Right atrium auricular region (tissue), 2 donors: Measurements from ENCODE around the gene GCAT. TPM values are rescaled to one million over a fixed set of nuclear protein-coding genes. Genes with fewer than 3 reads are reported as not detected.
"Not testable (repeated sequence)": the region's sequence is repeated elsewhere in the genome, so short reads cannot be mapped to it uniquely, and the experiment has no call there.

ENCODE experiments used
- DNase-seq: peaks from one replicate; pipeline ENCODE4 v3.0.0-alpha.2; 2019; ENCODE audit warnings: low spot score
- H3K27ac ChIP-seq, 2 donors: fragments of 200-600 bp; sonication (generic); 1 replicate in 1 of 2; 2 replicates in 1 of 2; pipeline ENCODE4 v1.5.1; 2016 to 2019
- H3K27me3 ChIP-seq, 2 donors: fragments of 200-600 bp; sonication (generic); one replicate each; pipeline versions ENCODE4 v1.5.1 to v1.6.0; 2017 to 2019
- H3K36me3 ChIP-seq: fragments of 200-600 bp; sonication (generic); one replicate; pipeline ENCODE4 v1.5.1; 2016
- H3K4me1 ChIP-seq, 2 donors: fragments of 200-600 bp; sonication (generic); one replicate each; pipeline versions ENCODE4 v1.5.1 to v1.6.0; 2017 to 2019
- H3K4me3 ChIP-seq, 2 donors: fragments of 200-600 bp; sonication (generic); 1 replicate in 1 of 2; 2 replicates in 1 of 2; pipeline ENCODE4 v1.5.1; 2017 to 2019; ENCODE audit warnings: mild to moderate bottlenecking in 1 of 2, moderate library complexity in 1 of 2
- H3K9me3 ChIP-seq, 2 donors: fragments of 200-600 bp; sonication (generic); one replicate each; pipeline ENCODE4 v1.5.1; 2019
- CTCF ChIP-seq, 2 donors: fragments of 200-600 bp; sonication (generic); IDR thresholded peaks; one replicate each; pipeline ENCODE4 v1.5.1; 2019; ENCODE audit warnings: antibody characterized with exemption in 2 of 2
- total RNA-seq, 2 donors: library from RNA; depleted of rRNA; stranded (reverse); fragments of >200 nt; gene quantifications; one replicate each; pipeline ENCODE4 v1.1.0, GENCODE V29; 2016

GCAT gene
- total RNA-seq, 2 donors from 2014 or later: 15.7 to 34.2 TPM

- no peaks in the 10 kb centered on the region for H3K27me3 ChIP-seq
- H3K36me3 ChIP-seq: no peaks in the 10 kb centered on the region
- no peaks in the 10 kb centered on the region for H3K9me3 ChIP-seq
- no peak overlapping the region for H3K27ac ChIP-seq
- TF ChIP-seq CTCF (IDR thresholded peaks at IDR 0.05): no peak
- H3K4me3 ChIP-seq: no peak overlapping the region
- peaks cover 0 to 17% of the 10 kb centered on the region in 2 donors for H3K4me1 ChIP-seq
- no peak for DNase-seq
These were observed 22.8 kb upstream of the GCAT start for GRCh38 chr22:37784829-37785495.

GRCh38 chr22:37790234-37790633, 17.5 kb upstream of the GCAT start:
- H3K27me3 ChIP-seq: no peaks in the 10 kb centered on the region
- no peak overlapping the region for H3K4me3 ChIP-seq
- no peak overlapping the region for H3K27ac ChIP-seq
- no peak for TF ChIP-seq CTCF (IDR thresholded peaks at IDR 0.05)
- no peaks in the 10 kb centered on the region for H3K4me1 ChIP-seq
- no peaks in the 10 kb centered on the region for H3K9me3 ChIP-seq
- no peaks in the 10 kb centered on the region for H3K36me3 ChIP-seq
- no peak for DNase-seq

GRCh38 chr22:37792494-37792893, 15.2 kb upstream of the GCAT start:
- H3K27me3 ChIP-seq: no peaks in the 10 kb centered on the region
- no peak for TF ChIP-seq CTCF (IDR thresholded peaks at IDR 0.05)
- no peaks in the 10 kb centered on the region for H3K9me3 ChIP-seq
- no peak overlapping the region for H3K4me3 ChIP-seq
- no peak overlapping the region for H3K27ac ChIP-seq
- H3K4me1 ChIP-seq: no peaks in the 10 kb centered on the region
- no peak for DNase-seq
- H3K36me3 ChIP-seq: no peaks in the 10 kb centered on the region

GRCh38 chr22:37794376-37794775, 13.4 kb upstream of the GCAT start:
- Histone ChIP-seq H3K4me1 (no peaks in the 10 kb centered on the region), H3K27me3 (no peaks in the 10 kb centered on the region), H3K36me3 (no peaks in the 10 kb centered on the region), H3K27ac (no peak overlapping the region), H3K4me3 (no peak overlapping the region), H3K9me3 (no peaks in the 10 kb centered on the region)
- no peak for DNase-seq
- no peak for TF ChIP-seq CTCF (IDR thresholded peaks at IDR 0.05)

- no peaks in the 10 kb centered on the region for H3K27me3 ChIP-seq
- no peaks in the 10 kb centered on the region for H3K4me1 ChIP-seq
- TF ChIP-seq CTCF (IDR thresholded peaks at IDR 0.05): no peak
- no peaks in the 10 kb centered on the region for H3K9me3 ChIP-seq
- no peak overlapping the region for H3K4me3 ChIP-seq
- no peaks in the 10 kb centered on the region for H3K36me3 ChIP-seq
- no peak overlapping the region for H3K27ac ChIP-seq
- no peak for DNase-seq
These were observed 11.7 kb upstream of the GCAT start for GRCh38 chr22:37796079-37796478.

GRCh38 chr22:37797259-37797658, 10.5 kb upstream of the GCAT start:
- not testable (repeated sequence) for H3K27ac ChIP-seq, H3K27me3 ChIP-seq, H3K36me3 ChIP-seq, H3K4me1 ChIP-seq, H3K9me3 ChIP-seq, H3K4me3 ChIP-seq, DNase-seq
